GM12864 (cell line): ENCODE data around the gene USP54.

ENCODE experiments used
- DNase-seq: peaks from one replicate; pipeline ENCODE4 v3.0.0-alpha.2; 2011; ENCODE audit warnings: low read depth
- H3K4me3 ChIP-seq: 2 replicates; pipeline ENCODE4 v1.5.1; 2011; ENCODE audit warnings: mild to moderate bottlenecking, low read depth, low read length, control low read depth
- TF ChIP-seq, protein P1 (sequence below): IDR thresholded peaks from 2 replicates; pipeline ENCODE4 v1.5.1; 2011; ENCODE audit warnings: low read depth, mild to moderate bottlenecking, moderate library complexity, low read length, control low read depth, inconsistent platforms; ENCODE audit errors: missing control alignments

Gene USP54

DNA sequence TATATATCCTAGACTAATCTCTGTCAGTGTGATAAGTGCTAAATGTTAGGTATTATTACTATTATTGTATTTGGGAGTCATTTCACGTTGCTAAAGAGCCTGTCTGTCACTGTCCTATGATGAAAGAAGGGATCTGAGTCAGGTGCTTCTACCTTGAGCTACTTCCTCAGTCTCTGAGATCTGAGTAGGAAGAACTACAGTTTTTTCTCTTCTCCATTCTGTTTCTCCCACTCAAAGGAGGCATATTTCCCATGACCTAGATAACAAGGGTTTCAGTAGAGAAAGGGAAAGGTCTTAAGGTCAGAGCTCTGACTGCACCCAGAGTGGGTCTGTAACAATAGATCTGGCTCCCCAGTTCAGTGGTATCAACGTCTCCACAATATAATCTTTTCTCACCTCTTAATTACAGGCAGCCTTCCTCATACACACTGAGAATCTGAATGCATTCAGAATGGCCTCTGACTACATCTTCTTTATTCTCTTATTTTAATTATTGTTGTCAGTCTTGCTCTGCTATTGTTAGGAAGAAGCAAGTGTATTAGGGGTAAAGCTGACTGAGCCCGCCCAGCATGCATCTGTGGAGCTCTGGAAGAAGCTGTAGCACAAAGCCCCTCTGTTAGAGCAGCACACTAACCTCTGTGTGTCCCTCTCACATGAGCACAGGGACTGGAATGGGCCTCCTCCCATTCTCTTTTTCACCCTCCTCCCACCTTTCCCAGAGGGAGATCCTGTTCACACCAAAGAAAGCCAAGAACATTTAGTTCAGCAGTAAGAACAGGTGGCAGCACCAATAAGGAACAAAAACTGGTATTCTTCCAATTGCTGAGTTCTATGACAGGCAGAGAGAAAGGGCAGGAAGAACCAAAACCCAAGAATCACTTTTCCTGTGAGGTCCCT, 38.1 kb downstream of the USP54 start:
- TF ChIP-seq, protein P1, sequence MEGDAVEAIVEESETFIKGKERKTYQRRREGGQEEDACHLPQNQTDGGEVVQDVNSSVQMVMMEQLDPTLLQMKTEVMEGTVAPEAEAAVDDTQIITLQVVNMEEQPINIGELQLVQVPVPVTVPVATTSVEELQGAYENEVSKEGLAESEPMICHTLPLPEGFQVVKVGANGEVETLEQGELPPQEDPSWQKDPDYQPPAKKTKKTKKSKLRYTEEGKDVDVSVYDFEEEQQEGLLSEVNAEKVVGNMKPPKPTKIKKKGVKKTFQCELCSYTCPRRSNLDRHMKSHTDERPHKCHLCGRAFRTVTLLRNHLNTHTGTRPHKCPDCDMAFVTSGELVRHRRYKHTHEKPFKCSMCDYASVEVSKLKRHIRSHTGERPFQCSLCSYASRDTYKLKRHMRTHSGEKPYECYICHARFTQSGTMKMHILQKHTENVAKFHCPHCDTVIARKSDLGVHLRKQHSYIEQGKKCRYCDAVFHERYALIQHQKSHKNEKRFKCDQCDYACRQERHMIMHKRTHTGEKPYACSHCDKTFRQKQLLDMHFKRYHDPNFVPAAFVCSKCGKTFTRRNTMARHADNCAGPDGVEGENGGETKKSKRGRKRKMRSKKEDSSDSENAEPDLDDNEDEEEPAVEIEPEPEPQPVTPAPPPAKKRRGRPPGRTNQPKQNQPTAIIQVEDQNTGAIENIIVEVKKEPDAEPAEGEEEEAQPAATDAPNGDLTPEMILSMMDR: no peak
- no peak overlapping the region for H3K4me3 ChIP-seq
- no peak for DNase-seq

DNA sequence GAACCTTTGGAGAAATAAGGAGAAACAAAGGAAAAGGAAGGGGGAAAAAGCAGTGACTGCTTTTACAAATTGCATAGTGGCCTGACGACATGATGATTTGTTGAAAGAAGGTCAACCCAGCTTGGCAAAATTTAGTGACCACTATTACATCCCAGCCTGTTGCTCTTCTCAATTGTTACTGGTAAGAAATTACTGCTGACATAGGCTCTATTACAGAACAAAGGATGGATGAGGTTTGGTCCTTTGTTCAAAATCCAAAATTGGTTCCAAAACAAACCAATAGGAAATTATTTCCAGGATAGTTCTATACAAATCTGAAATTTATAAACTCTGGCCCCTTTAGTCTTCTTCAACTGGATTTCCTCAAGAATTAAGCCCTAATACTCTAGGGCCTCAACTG, 39.6 kb downstream of the USP54 start:
- DNase-seq: no peak
- no peak overlapping the region for H3K4me3 ChIP-seq
- TF ChIP-seq, protein P1: no peak

DNA sequence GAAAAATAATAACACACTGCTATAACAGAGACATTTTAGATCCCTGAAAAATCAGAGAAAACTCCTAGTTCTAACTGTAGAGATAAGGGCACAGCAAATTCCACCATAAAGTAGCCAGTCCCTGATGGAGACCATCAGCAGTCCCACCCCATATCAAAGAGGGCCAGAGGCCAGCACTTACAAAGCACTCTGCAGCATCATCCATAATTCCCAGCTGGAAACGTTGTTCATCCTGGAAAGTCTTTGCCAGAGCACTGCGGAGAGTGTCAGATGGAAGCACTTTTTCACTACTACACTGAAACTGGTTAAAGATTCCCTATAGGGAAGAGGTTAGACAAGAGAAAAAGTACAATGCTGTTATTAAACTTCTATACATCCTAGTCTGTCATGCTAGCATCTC, 45.8 kb downstream of the USP54 start:
- no peak for DNase-seq
- no peak overlapping the region for H3K4me3 ChIP-seq
- TF ChIP-seq, protein P1: no peak

DNA sequence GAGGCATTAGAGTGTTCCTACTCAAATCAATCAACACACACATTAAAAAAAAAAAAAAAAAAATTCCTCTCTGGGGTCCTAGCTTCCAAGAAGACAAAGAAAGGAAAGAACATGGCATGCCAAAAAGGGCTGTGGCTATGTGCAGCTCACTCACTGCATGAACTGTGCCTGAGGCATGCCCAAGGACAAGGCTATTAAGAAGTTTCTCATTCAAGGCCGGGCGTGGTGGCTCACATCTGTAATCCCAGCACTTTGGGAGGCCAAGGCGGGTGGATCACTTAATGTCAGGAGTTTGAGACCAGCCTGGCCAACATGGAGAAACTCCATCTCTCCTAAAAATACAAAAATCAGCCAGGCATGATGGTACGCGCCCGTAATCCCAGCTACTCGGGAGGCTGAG, 53.4 kb downstream of the USP54 start:
- TF ChIP-seq, protein P1: no peak
- H3K4me3 ChIP-seq: no peak overlapping the region
- no peak for DNase-seq

DNA sequence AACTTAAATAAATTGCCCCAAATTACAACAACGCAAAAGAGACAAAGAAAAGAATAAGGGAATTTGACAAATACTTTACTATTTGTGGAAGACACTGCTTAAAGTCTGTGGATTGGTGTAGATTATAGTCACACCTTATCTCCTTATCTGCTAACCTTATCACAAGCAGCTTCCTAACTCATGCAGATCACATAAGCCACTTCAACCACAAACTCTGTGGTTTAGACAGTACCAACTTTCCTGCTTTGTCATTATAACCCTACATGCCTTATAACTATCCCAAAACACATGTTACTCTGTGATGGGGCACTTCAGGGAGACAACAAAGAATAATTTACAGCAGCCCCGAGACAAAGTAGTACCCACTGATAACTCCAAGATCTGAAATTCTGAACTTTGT, 53.9 kb downstream of the USP54 start:
- no peak overlapping the region for H3K4me3 ChIP-seq
- TF ChIP-seq, protein P1: no peak
- DNase-seq: no peak

DNA sequence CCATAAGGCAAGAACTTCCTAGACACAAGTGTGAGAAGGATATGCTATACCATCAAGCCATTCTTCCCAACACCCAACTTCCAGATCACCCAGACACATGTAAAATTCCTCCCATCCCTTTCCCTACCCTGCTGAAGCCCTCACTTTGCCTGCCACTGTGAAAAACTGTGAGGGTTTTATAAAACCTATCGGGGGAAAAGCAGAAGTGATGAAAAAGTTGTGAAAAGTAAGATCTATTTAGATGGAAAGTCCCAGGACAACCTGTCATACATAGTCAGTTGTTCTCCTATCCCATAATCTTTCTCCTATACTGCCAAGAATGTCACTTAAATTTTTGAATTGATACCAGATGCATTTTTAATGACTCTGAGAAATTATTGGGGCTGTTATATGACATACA, 56.3 kb downstream of the USP54 start:
- H3K4me3 ChIP-seq: no peak overlapping the region
- no peak for DNase-seq
- TF ChIP-seq, protein P1: no peak
